GM12864 (cell line): Measurements from ENCODE around the gene LIN37.

Experiments
- DNase-seq: peaks from one replicate; pipeline ENCODE4 v3.0.0-alpha.2; 2011; ENCODE audit warnings: low read depth
- H3K4me3 ChIP-seq: 2 replicates; pipeline ENCODE4 v1.5.1; 2011; ENCODE audit warnings: mild to moderate bottlenecking, low read depth, low read length, control low read depth
- CTCF ChIP-seq: IDR thresholded peaks from 2 replicates; pipeline ENCODE4 v1.5.1; 2011; ENCODE audit warnings: low read depth, mild to moderate bottlenecking, moderate library complexity, low read length, control low read depth, inconsistent platforms; ENCODE audit errors: missing control alignments

Gene LIN37

DNA sequence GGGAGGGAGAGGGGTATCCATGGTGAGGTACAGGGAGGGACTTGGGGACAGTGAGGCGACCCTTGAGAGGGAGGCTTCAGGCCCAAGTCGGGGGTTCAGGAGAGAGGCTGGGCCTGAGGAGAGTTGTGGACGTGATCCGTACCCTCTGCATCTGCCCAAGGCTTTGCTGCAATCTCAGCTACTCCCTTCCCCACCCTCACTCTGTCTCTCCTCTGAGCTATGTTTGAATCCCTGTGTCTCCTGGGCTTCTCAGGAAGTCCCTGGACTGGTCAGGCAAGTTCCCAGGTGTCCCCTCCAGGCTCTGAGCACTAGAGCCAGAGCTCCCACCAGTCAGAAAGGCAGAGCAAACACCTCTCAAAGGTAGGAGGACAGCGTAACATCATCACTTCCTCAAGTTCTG lies 1.8 kb downstream of the LIN37 start:
- DNase-seq: no peak
- no peak for TF ChIP-seq CTCF
- no peak overlapping the region for H3K4me3 ChIP-seq

- DNase-seq: no peak
- H3K4me3 ChIP-seq: no peak overlapping the region
- TF ChIP-seq CTCF: no peak
Observed at GRCh38 chr19:35751839-35752745, 3.7 kb downstream of the LIN37 start.

GRCh38 chr19:35752746-35753350 lies 4.5 kb downstream of the LIN37 start:
- H3K4me3 ChIP-seq: no peak overlapping the region
- TF ChIP-seq CTCF: no peak
- DNase-seq: no peak

GRCh38 chr19:35753634-35754369 lies 5.4 kb downstream of the LIN37 start:
- TF ChIP-seq CTCF: no peak
- DNase-seq: no peak
- no peak overlapping the region for H3K4me3 ChIP-seq

GRCh38 chr19:35754370-35755130 lies 6.2 kb downstream of the LIN37 start:
- TF ChIP-seq CTCF: no peak
- no peak overlapping the region for H3K4me3 ChIP-seq
- DNase-seq: no peak

DNA sequence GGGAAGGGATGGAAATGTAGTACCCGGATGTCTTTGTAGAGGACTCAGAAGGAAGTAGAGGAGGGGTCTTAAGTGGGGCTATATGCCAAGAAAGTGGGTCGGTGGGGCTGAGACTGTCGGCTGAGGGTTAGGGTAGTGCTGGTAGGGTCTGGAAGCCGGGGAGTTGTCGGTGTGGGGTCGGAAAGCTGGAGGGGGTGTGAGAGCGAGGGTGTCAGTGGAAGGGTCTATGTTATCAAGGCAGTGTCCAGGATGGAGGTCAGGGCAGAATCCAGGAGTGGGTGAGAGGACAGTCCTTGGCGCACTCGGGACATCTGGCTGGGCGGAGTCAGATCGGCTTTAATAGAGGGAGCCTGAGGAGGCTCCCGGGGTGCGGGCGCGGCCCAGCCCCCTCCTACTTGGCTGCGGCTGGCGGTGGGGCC lies 6.8 kb downstream of the LIN37 start:
- H3K4me3 ChIP-seq: no peak overlapping the region
- no peak for DNase-seq
- TF ChIP-seq CTCF: no peak
